GM15510 (cell line): ENCODE measurements around the gene ERC2.

Source experiments
- POLR2A ChIP-seq: IDR thresholded peaks from 3 replicates; pipeline ENCODE4 v1.6.1; 2011; ENCODE audit warnings: borderline replicate concordance; ENCODE audit not compliant: insufficient read length; ENCODE audit errors: extremely low read depth

ERC2 gene

GRCh38 chr3:55622733-55623132, 845.5 kb downstream of the ERC2 start:
- no peak for TF ChIP-seq POLR2A

- TF ChIP-seq POLR2A = no peak
Measured at GRCh38 chr3:55622116-55622515, 846.2 kb downstream of the ERC2 start.

- TF ChIP-seq POLR2A = no peak
Measured at GRCh38 chr3:55621648-55622047, 846.6 kb downstream of the ERC2 start.

- TF ChIP-seq POLR2A = no peak
Measured at GRCh38 chr3:55621026-55621422, 847.2 kb downstream of the ERC2 start.

GRCh38 chr3:55620351-55621025, 847.8 kb downstream of the ERC2 start:
- TF ChIP-seq POLR2A = no peak

- no peak for TF ChIP-seq POLR2A
Measured at GRCh38 chr3:55619046-55619808, 849.0 kb downstream of the ERC2 start.

- TF ChIP-seq POLR2A = no peak
Measured at GRCh38 chr3:55617385-55617784, 850.9 kb downstream of the ERC2 start.

GRCh38 chr3:55616803-55617202, 851.5 kb downstream of the ERC2 start:
- TF ChIP-seq POLR2A = no peak

GRCh38 chr3:55615694-55616295, 852.5 kb downstream of the ERC2 start:
- no peak for TF ChIP-seq POLR2A

- TF ChIP-seq POLR2A = no peak
Measured at GRCh38 chr3:55615039-55615693, 853.1 kb downstream of the ERC2 start.

- no peak for TF ChIP-seq POLR2A
Measured at GRCh38 chr3:55611121-55611520, 857.1 kb downstream of the ERC2 start.

- TF ChIP-seq POLR2A = no peak
Measured at GRCh38 chr3:55609230-55609827, 858.9 kb downstream of the ERC2 start.

- no peak for TF ChIP-seq POLR2A
Measured at GRCh38 chr3:55608301-55608937, 859.8 kb downstream of the ERC2 start.

- no peak for TF ChIP-seq POLR2A
Measured at GRCh38 chr3:55607844-55608243, 860.4 kb downstream of the ERC2 start.
